Measurements from ENCODE around the gene ROCK2. TPM values are rescaled to one million over a fixed set of nuclear protein-coding genes. Genes with fewer than 3 reads are reported as not detected.
A peak's percentile ranks its signal among the peaks of the same experiment; 100 is the strongest.
"Not testable (repeated sequence)": the region's sequence is repeated elsewhere in the genome, so short reads cannot be mapped to it uniquely, and the experiment has no call there.

The ROCK2 gene
- total RNA-seq, 1 experiment from 2014 or later = 15.9 TPM

- Histone ChIP-seq H3K9me3 (no peaks in the 10 kb centered on the region; the same call in 1 of the 2 replicates), H3K4me3 (no peak overlapping the region), H3K36me3 (peaks cover 23% of the 10 kb centered on the region), H3K27me3 (no peaks in the 10 kb centered on the region)
- no peak for DNase-seq
These were observed 68.5 kb downstream of the ROCK2 start for GRCh38 chr2:11275910-11276309.

DNA sequence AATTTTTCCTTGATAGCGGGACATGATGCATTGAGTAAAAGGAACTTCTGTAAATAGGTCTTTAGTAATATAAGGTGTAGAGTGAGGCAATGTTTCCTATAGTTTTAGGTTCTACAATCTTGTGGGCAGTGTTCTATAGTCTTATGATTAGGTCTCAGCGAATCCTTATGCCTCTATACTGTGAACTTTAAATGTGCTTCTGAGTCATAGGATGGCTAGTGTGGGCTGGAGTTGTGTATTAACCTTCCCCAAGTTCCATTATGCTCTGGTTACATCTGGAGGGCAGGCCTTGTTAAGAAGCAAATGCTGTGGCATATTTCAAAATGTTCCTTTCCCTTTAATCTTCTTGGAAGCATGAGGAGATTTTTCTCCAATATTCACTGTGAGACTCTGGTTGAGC, 73.5 kb downstream of the ROCK2 start:
- peaks cover 18% of the 10 kb centered on the region for H3K36me3 ChIP-seq
- no peaks in the 10 kb centered on the region for H3K27me3 ChIP-seq
- no peak for DNase-seq
- no peaks in the 10 kb centered on the region; the same call in 1 of the 2 replicates for H3K9me3 ChIP-seq
- H3K4me3 ChIP-seq = no peak overlapping the region

DNA sequence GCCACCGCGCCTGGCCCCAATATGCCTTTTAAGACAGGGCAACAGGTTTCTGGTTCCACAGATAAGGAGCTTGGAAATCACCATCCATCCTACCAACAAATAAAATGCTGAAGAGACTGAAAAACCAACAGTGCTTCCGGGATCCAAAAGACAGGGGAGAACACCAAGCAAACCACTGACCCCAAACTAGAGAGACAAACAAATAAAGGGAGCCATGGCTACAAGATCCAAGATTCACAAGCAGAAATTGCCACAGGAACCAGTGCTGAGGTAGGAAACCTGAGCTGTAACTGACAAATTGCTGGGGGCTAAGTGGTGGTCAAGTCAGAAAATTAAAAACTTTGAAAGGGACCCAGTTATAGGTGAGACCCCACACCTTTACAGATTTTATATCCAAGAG, 76.5 kb downstream of the ROCK2 start:
- no peaks in the 10 kb centered on the region for H3K27me3 ChIP-seq
- H3K36me3 ChIP-seq = peaks cover 22% of the 10 kb centered on the region
- H3K9me3 ChIP-seq = no peaks in the 10 kb centered on the region; the same call in 1 of the 2 replicates
- H3K4me3 ChIP-seq = no peak overlapping the region
- DNase-seq = no peak

DNA sequence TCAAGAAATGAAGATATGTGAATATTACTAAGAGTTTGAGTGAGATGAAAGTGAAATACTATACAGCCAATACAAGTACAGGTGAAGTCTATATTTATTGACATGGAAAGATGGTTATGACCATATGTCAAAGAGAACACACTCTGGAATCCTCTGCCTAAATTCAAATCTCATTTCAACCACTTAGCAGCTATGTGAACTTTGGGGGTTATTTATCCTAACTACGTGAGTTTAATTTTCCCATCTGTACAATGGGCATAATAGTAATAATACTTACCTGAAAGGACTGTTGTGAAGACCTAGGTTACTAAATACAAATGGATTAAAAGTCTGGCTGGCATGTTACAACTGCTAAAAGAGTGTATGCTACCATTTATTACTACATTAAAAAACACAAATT, 79.6 kb downstream of the ROCK2 start:
- no peaks in the 10 kb centered on the region; the same call in 1 of the 2 replicates for H3K9me3 ChIP-seq

DNA sequence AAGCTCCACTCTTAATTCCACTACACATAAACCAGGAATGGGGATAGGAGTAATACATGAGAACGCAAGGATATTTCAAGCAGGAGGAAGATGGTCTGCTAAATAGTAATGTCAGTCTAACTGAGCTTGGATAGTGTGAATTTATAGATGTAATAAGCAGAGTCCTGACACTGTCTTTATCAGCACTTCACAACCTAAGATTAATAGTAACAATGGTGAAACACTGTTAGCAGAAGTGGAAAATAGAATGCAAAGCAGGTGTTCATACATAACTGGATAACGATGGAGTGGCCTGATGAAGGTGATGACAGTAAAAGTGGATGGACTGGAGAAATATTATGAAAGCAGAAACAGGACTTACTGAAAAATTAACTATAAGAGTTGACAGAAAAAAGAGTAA, 80.4 kb downstream of the ROCK2 start:
- H3K4me3 ChIP-seq = no peak overlapping the region
- no peaks in the 10 kb centered on the region for H3K27me3 ChIP-seq
- H3K9me3 ChIP-seq = no peaks in the 10 kb centered on the region; the same call in 1 of the 2 replicates
- DNase-seq = no peak
- H3K36me3 ChIP-seq = peaks cover 9% of the 10 kb centered on the region

More for the DNA sequence above, 79.6 kb downstream of the ROCK2 start:
- Histone ChIP-seq H3K27me3 (no peaks in the 10 kb centered on the region), H3K4me3 (no peak overlapping the region), H3K36me3 (peaks cover 14% of the 10 kb centered on the region)
- DNase-seq = no peak

GRCh38 chr2:11263177-11263576, 81.3 kb downstream of the ROCK2 start:
- no peaks in the 10 kb centered on the region for H3K27me3 ChIP-seq
- H3K4me3 ChIP-seq = no peak overlapping the region
- DNase-seq = no peak
- no peaks in the 10 kb centered on the region for H3K9me3 ChIP-seq
- peaks cover 9% of the 10 kb centered on the region for H3K36me3 ChIP-seq

DNA sequence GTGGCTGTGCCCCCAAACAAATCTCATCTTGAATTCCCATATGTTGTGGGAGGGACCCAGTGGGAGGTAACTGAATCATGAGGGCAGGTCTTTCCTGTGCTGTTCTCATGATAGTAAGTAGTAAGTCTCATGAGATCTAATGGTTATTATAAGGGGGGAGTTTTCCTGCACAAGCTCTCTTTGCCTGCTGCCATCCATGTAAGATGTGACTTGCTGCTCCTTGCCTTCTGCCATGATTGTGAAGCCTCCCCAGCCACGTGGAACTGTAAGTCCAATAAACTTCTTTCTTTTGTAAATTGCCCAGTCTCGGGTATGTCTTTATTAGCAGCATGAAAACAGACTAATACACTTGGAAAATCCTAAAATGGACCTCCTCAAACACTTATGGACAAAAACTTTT, 82.0 kb downstream of the ROCK2 start:
- not testable (repeated sequence) for H3K4me3 ChIP-seq, H3K9me3 ChIP-seq, H3K36me3 ChIP-seq, H3K27me3 ChIP-seq, DNase-seq

GRCh38 chr2:11261564-11261963, 82.9 kb downstream of the ROCK2 start:
- DNase-seq, H3K9me3 ChIP-seq, H3K27me3 ChIP-seq, H3K4me3 ChIP-seq: not testable (repeated sequence)
- H3K36me3 ChIP-seq = peaks cover 11% of the 10 kb centered on the region

- Histone ChIP-seq H3K36me3 (peaks cover 12% of the 10 kb centered on the region), H3K27me3 (no peaks in the 10 kb centered on the region), H3K9me3 (no peaks in the 10 kb centered on the region), H3K4me3 (no peak overlapping the region)
- no peak for DNase-seq
These were observed 83.5 kb downstream of the ROCK2 start for GRCh38 chr2:11260979-11261378.

DNA sequence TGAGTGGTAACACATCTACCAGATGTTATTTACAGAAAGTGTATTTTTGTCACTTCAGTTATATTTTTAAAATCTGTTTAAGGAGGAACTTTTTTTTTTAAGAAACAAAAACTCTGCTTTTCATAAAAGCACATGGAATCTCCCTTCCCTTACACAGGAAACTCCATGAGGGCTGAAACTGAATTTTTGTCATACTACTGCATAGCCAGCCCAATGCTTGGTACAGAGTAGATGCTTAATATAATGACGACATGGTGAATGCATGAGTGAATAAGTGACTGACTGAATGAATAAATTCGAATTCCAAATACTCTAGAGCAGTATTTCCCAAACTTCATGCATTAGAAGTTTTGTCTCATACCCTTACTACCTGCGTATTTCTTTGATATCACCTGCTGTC, 86.5 kb downstream of the ROCK2 start:
- Histone ChIP-seq H3K4me3 (no peak overlapping the region), H3K27me3 (no peaks in the 10 kb centered on the region), H3K9me3 (no peaks in the 10 kb centered on the region), H3K36me3 (peaks cover 7% of the 10 kb centered on the region)
- no peak for DNase-seq

GRCh38 chr2:11257078-11257477, 87.4 kb downstream of the ROCK2 start:
- Histone ChIP-seq H3K4me3 (no peak overlapping the region), H3K9me3 (no peaks in the 10 kb centered on the region), H3K36me3 (peaks cover 2% of the 10 kb centered on the region), H3K27me3 (no peaks in the 10 kb centered on the region)
- DNase-seq = no peak

GRCh38 chr2:11256166-11256565, 88.3 kb downstream of the ROCK2 start:
- H3K4me3 ChIP-seq = no peak overlapping the region
- no peaks in the 10 kb centered on the region for H3K9me3 ChIP-seq
- H3K27me3 ChIP-seq = no peaks in the 10 kb centered on the region; the same call in 1 of the 2 replicates
- DNase-seq = no peak
- H3K36me3 ChIP-seq = peaks cover 2% of the 10 kb centered on the region; the same call in 1 of the 2 replicates

GRCh38 chr2:11254100-11254536, 90.3 kb downstream of the ROCK2 start:
- H3K27me3 ChIP-seq = no peaks in the 10 kb centered on the region; the same call in 1 of the 2 replicates
- peaks cover 2% of the 10 kb centered on the region; the same call in 1 of the 2 replicates for H3K36me3 ChIP-seq
- DNase-seq = no peak
- H3K9me3 ChIP-seq = no peaks in the 10 kb centered on the region
- H3K4me3 ChIP-seq = no peak overlapping the region

DNA sequence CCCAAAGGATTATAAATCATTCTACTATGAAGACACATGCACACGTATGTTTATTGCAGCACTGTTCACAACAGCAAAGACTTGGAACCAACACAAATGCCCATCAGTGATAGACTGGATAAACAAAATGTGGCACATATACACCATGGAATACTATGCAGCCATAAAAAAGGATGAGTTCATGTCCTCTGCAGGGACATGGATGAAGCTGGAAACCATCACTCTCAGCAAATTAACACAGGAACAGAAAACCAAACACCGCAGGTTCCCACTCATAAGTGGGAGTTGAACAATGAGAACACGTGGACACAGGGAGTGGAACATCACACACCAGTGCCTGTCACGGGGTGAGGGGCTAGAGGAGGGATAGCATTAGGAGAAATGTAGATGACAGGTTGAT, 92.0 kb downstream of the ROCK2 start:
- not testable (repeated sequence) for H3K27me3 ChIP-seq, DNase-seq, H3K36me3 ChIP-seq

GRCh38 chr2:11250400-11251196, 93.8 kb downstream of the ROCK2 start:
- no peaks in the 10 kb centered on the region for H3K9me3 ChIP-seq
- no peak overlapping the region for H3K4me3 ChIP-seq
- peaks cover 4% of the 10 kb centered on the region; the same call in 1 of the 2 replicates for H3K36me3 ChIP-seq
- H3K27me3 ChIP-seq = no peaks in the 10 kb centered on the region; the same call in 1 of the 2 replicates
- peak; percentile 14 for DNase-seq

More for the DNA sequence above, 92.0 kb downstream of the ROCK2 start:
- H3K9me3 ChIP-seq, H3K4me3 ChIP-seq: not testable (repeated sequence)

DNA sequence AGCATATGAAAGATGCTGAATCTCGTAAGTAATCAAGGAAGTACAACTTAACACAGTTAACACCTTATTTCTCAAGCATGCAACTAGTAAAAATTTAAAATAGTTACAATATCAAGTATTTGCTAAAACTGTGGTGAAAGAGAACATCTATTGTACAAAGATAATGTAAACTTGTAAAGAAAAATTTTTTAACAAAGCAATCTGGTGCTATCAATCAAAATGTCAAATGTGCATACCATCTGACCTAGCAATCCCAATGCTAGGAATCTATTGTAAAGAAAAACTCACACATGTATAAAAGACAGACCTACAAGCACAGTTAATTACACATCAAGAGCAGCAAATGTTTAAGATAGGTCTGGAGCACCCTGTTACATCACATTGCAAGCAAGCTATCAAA, 99.1 kb downstream of the ROCK2 start:
- Histone ChIP-seq H3K36me3 (peaks cover 10% of the 10 kb centered on the region; the same call in 1 of the 2 replicates), H3K27me3 (no peaks in the 10 kb centered on the region), H3K9me3 (no peaks in the 10 kb centered on the region), H3K4me3 (no peak overlapping the region)
- no peak for DNase-seq

- DNase-seq = no peak
- Histone ChIP-seq H3K9me3 (no peaks in the 10 kb centered on the region), H3K27me3 (no peaks in the 10 kb centered on the region), H3K4me3 (no peak overlapping the region), H3K36me3 (peaks cover 10% of the 10 kb centered on the region; the same call in 1 of the 2 replicates)
These were observed 100.2 kb downstream of the ROCK2 start for GRCh38 chr2:11244091-11244826.
